Neural cell (in vitro differentiated cells): ENCODE measurements around the gene NES.

Experiments used
- CTCF ChIP-seq: fragments of 450-650 bp; IDR thresholded peaks from 2 replicates; pipeline ENCODE4 v1.5.1; 2014; ENCODE audit warnings: antibody characterized with exemption, mild to moderate bottlenecking, moderate library complexity; ENCODE audit not compliant: poor library complexity, severe bottlenecking
- EP300 ChIP-seq: fragments of 450-650 bp; conservative IDR thresholded peaks from 2 replicates; pipeline ENCODE4 v1.6.1; 2014; ENCODE audit warnings: antibody characterized with exemption, mild to moderate bottlenecking, moderate library complexity; ENCODE audit not compliant: poor library complexity, severe bottlenecking
- EZH2 ChIP-seq: fragments of 200-600, 300-800 bp; shearing (Covaris generic), sonication (generic); IDR thresholded peaks from 2 replicates; pipeline ENCODE4 v1.6.1; 2014; ENCODE audit warnings: antibody characterized with exemption, low read length, borderline replicate concordance, mild to moderate bottlenecking; ENCODE audit not compliant: insufficient read depth, poor library complexity, severe bottlenecking
- MXI1 ChIP-seq: fragments of 450-650 bp; conservative IDR thresholded peaks from 2 replicates; pipeline ENCODE4 v1.6.1; 2014; ENCODE audit warnings: antibody characterized with exemption, mild to moderate bottlenecking; ENCODE audit not compliant: poor library complexity, severe bottlenecking
- POLR2AphosphoS5 ChIP-seq: IDR thresholded peaks from 2 replicates; pipeline ENCODE4 v1.6.1; 2012
- RAD21 ChIP-seq: fragments of 450-650 bp; conservative IDR thresholded peaks from 2 replicates; pipeline ENCODE4 v1.6.1; 2014; ENCODE audit warnings: antibody characterized with exemption, mild to moderate bottlenecking, moderate library complexity
- SMC3 ChIP-seq: fragments of 450-650 bp; conservative IDR thresholded peaks from 2 replicates; pipeline ENCODE4 v1.6.1; 2014; ENCODE audit warnings: antibody characterized with exemption, mild to moderate bottlenecking, moderate library complexity; ENCODE audit not compliant: poor library complexity
- TAF1 ChIP-seq: IDR thresholded peaks from 2 replicates; pipeline ENCODE4 v1.6.1; 2012; ENCODE audit warnings: low read depth
- TF ChIP-seq, protein P1 (sequence below): IDR thresholded peaks from 2 replicates; pipeline ENCODE4 v1.6.1; 2012; ENCODE audit warnings: borderline replicate concordance

DNA sequence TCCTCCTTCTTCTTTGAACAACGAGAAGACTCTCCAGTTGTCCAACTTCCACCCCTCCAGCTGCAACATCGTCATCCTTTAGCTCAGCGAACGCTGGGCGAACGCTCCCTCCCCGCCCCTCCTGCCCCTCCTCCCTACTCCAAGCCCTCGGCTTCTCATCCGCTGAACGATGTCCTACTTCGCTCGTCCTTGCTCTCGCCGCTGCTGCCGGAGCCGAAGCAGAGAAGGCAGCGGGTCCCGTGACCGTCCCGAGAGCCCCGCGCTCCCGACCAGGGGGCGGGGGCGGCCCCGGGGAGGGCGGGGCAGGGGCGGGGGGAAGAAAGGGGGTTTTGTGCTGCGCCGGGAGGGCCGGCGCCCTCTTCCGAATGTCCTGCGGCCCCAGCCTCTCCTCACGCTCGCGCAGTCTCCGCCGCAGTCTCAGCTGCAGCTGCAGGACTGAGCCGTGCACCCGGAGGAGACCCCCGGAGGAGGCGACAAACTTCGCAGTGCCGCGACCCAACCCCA, 35.4 kb downstream of the NES start, which contains the start of gene BCAN:
- no peak for TF ChIP-seq EP300
- TF ChIP-seq CTCF, result peak; percentile 13
- no peak for TF ChIP-seq RAD21
- TF ChIP-seq MXI1, result no peak
- no peak for TF ChIP-seq POLR2AphosphoS5
- TF ChIP-seq TAF1, result no peak
- TF ChIP-seq EZH2, result no peak
- TF ChIP-seq, protein P1, sequence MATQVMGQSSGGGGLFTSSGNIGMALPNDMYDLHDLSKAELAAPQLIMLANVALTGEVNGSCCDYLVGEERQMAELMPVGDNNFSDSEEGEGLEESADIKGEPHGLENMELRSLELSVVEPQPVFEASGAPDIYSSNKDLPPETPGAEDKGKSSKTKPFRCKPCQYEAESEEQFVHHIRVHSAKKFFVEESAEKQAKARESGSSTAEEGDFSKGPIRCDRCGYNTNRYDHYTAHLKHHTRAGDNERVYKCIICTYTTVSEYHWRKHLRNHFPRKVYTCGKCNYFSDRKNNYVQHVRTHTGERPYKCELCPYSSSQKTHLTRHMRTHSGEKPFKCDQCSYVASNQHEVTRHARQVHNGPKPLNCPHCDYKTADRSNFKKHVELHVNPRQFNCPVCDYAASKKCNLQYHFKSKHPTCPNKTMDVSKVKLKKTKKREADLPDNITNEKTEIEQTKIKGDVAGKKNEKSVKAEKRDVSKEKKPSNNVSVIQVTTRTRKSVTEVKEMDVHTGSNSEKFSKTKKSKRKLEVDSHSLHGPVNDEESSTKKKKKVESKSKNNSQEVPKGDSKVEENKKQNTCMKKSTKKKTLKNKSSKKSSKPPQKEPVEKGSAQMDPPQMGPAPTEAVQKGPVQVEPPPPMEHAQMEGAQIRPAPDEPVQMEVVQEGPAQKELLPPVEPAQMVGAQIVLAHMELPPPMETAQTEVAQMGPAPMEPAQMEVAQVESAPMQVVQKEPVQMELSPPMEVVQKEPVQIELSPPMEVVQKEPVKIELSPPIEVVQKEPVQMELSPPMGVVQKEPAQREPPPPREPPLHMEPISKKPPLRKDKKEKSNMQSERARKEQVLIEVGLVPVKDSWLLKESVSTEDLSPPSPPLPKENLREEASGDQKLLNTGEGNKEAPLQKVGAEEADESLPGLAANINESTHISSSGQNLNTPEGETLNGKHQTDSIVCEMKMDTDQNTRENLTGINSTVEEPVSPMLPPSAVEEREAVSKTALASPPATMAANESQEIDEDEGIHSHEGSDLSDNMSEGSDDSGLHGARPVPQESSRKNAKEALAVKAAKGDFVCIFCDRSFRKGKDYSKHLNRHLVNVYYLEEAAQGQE, result no peak
- TF ChIP-seq SMC3, result no peak
